NCI-H510A (cell line): Measurements from ENCODE around the gene MANBA.

Experiments used
- DNase-seq: peaks from one replicate; lab custom pipeline; 2025; lab: John Stamatoyannopoulos, UW

The MANBA gene

DNA sequence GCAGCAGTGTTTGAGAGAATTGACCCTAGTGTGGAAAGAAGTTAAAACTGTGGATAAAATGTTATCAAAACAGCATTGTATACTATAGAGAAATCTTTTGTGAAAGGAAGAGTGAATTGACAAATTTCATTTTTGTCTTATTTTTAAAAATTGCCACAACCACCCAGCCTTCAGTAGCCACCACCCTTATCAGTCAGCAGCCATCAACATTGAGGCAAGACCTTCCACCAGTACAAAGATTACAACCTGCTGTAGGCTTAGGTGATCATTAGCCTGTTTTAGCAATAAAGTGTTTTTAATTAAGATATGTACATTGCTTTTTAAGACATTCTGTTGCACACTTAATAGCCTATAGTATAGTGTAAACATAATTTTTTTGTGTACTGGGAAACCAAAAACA is 168.5 kb downstream of the MANBA start:
- no peak for DNase-seq

DNA sequence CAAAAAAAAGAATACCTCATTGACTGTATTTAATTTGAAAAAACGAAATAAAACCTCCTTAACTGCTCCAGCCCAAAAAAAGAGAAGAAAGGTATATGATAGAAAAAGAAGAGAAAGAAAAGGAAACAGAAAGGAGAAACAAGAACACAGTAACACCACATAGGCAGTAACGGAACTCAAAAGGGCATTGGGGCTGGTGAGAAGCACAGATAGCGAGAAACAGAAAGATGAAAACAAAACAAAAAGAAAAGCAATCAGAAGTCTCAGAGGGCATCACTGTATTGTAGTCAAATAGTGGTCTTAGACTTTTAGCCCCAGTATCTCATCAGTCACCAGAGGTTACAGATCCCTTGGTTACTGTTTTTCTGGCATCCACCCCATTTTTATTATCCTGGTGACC is 171.0 kb downstream of the MANBA start:
- DNase-seq: no peak

DNA sequence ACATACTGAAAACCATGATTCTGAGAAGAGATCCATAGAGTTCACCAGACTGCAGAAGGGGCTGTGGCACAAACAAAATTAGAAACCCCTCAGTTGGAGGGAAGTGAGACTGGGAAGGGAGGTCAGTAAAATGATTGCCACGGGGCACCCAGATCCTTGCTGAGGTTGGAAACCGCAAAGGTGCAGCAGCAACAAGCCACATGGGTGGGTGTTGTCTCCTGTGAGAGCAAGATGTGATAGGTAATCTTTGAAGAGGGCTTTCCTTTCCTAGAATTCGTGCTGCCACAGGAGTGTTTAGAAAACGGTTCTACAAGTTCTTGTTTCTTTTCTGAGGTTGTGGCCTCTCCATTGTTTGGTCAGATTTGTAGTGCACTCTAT is 174.1 kb downstream of the MANBA start:
- DNase-seq: no peak

DNA sequence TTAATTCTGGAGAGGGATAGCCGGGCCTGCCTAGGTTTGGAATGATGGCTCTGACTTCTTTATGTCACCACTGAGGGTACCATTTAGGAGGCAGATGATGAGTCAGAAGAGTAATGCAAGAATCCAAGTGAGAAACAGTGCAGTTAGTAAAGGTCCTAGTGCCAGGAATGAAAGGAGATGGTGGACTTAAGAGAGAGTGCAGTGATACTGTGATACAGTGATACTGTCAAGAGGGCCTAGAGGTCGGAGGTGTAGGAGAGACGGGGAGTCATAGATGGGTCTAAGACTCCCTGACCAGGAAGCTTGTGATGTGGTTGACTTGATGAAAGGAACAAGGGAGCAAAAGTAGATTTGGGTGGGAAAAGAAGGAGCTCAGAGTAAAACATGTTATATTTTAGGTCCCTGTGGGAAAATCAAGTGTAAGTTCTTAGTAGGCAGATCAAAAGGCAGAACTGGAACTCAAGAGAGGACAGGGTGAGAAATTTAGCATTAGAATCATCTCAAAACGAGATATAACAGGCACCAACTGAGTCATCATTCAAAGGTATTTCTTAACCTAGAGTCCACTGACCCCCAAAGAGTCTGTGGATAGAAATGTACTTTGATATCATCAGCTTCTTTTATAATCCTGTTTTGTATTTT is 174.6 kb downstream of the MANBA start:
- no peak for DNase-seq

DNA sequence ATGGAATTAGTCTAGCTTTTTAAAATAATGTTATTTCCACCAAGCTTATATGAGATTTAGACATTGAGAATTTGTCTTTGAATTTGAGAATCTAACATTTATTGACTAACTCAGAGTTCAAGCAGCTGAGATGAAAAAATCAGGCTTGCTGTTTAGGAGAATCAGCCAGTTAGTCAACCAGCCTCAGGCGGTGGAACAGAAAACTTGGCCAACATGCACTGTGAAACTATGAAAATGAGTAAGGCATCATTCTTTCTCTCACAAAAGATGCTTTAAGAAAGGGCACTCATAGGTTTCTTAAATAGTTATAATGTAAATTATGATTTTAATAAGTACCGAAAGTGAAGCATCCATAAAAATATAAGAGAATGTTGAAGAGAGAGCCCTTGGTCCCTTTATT is 175.4 kb downstream of the MANBA start:
- DNase-seq: no peak

DNA sequence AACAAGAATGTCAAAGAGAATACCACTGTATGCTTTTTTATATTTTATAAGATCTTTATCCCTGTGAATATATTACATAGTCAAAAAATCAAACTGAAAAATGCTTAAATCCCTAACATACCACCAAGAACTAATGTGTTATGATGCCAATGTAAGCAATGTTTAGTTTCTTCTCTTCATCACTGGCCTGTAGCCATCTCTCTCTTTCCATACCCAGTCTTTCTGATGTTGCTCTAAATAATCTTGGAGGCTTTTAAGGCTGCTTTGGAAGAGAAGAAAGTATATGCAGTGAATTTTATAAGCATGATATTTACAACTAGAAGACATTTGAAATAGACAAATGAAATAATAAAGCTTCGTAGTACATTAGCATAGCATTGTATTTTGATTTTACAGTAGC is 176.7 kb downstream of the MANBA start:
- no peak for DNase-seq
